A673 (cell line): Measurements from ENCODE around the gene LRRTM3. TPM values are rescaled to one million over a fixed set of nuclear protein-coding genes. Genes with fewer than 3 reads are reported as not detected.

Experiments used
- BruUV-seq: library from RNA; stranded (reverse); fragments of 400-500 nt; replicated peaks from 2 replicates; lab custom pipeline; 2021; lab: Mats Ljungman, UMichigan
- CTCF ChIA-PET: fragments of 300-600 bp; sonication (Branson Sonifier 250); formaldehyde crosslinking; loops from one replicate; lab custom pipeline; 2022; ENCODE audit warnings: antibody characterized with exemption; lab: Charles Lee
- POLR2A ChIA-PET: fragments of 300-600 bp; sonication (Branson Sonifier 250); formaldehyde crosslinking; loops from one replicate; lab custom pipeline; 2022; ENCODE audit warnings: antibody characterized with exemption; ENCODE audit not compliant: low non-redundant PET; lab: Charles Lee
- DNase-seq: peaks from one replicate; pipeline ENCODE4 v3.0.0-alpha.2; 2015; ENCODE audit warnings: low spot score
- H3K27ac ChIP-seq: fragments of 200-600 bp; sonication (generic); 2 replicates; pipeline ENCODE4 v1.5.1; 2016; ENCODE audit warnings: mixed run types, low read depth, mild to moderate bottlenecking, mixed read lengths, antibody characterized with exemption, low read length; ENCODE audit not compliant: poor library complexity, severe bottlenecking
- H3K27me3 ChIP-seq: fragments of 200-600 bp; sonication (generic); replicated peaks from 2 replicates; pipeline ENCODE4 v1.6.1; 2017; ENCODE audit warnings: mixed run types, low read depth, mild to moderate bottlenecking, mixed read lengths, antibody characterized with exemption, low read length; ENCODE audit not compliant: insufficient read depth, poor library complexity
- H3K36me3 ChIP-seq: fragments of 200-600 bp; sonication (generic); 2 replicates; pipeline ENCODE4 v1.6.1; 2016; ENCODE audit warnings: mixed run types, mild to moderate bottlenecking, mixed read lengths, antibody characterized with exemption, low read length; ENCODE audit not compliant: insufficient read depth, poor library complexity, severe bottlenecking
- H3K4me1 ChIP-seq: fragments of 200-600 bp; sonication (generic); 2 replicates; pipeline ENCODE4 v1.6.1; 2017; ENCODE audit warnings: mixed run types, mild to moderate bottlenecking, mixed read lengths, antibody characterized with exemption, low read length; ENCODE audit not compliant: insufficient read depth, poor library complexity, severe bottlenecking
- H3K4me3 ChIP-seq: fragments of 200-600 bp; sonication (generic); 2 replicates; pipeline ENCODE4 v1.5.1; 2016; ENCODE audit warnings: low read depth, mixed run types, mild to moderate bottlenecking, mixed read lengths, low read length; ENCODE audit not compliant: poor library complexity, severe bottlenecking
- H3K9me3 ChIP-seq: fragments of 200-600 bp; sonication (generic); 2 replicates; pipeline ENCODE4 v1.6.1; 2016; ENCODE audit warnings: mixed run types, low read depth, mild to moderate bottlenecking, mixed read lengths, antibody characterized with exemption, low read length; ENCODE audit not compliant: poor library complexity, severe bottlenecking
- CTCF ChIP-seq: fragments of 300-800, 200-600 bp; sonication (generic); conservative IDR thresholded peaks from 2 replicates; pipeline ENCODE4 v1.5.1; 2017; ENCODE audit warnings: low read depth, mild to moderate bottlenecking, antibody characterized with exemption, low read length, moderate library complexity, mixed read lengths
- EZH2 ChIP-seq: fragments of 200-600 bp; sonication (generic); IDR thresholded peaks from 2 replicates; pipeline ENCODE4 v1.6.1; 2017; ENCODE audit warnings: borderline replicate concordance, low read depth, mild to moderate bottlenecking, mixed read lengths, antibody characterized with exemption, low read length; ENCODE audit not compliant: poor library complexity, severe bottlenecking
- intact Hi-C: fragments of 100-400 bp; cut with micrococcal nuclease; formaldehyde crosslinking; loops from one replicate; pipeline ENCODE4 v1.10.0; 2022; ENCODE audit not compliant: unreplicated experiment
- total RNA-seq: library from RNA; stranded (reverse); gene quantifications from 2 replicates; pipeline ENCODE4 v1.2.3, GENCODE V29; 2021

The LRRTM3 gene
- total RNA-seq, 1 experiment from 2014 or later = not detected

DNA sequence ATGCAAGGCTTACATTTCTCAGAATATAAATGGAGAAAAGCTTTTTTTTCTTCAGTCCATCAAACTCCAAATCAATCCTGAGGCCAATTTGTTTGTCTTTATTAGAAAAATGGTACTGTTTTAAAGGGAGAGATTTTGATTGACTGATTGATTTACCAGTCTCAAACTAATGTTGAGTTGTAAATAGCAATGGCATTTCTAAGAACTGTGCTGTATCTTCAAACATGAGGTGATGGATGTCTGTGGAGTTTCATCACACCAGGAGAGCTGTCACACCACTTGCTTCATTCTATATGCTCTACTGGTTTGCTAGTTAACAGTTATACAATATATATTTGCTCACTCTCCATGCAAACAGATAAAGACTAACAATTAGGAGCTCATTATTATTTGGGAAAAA, 39.0 kb upstream of the LRRTM3 start:
- ChIA-PET POLR2A (no interaction called here), CTCF (no interaction called here)
- no TSS peak for BruUV-seq
- H3K36me3 ChIP-seq = no peaks in the 10 kb centered on the region
- intact Hi-C loops = no loop called here
- H3K27me3 ChIP-seq = no peaks in the 10 kb centered on the region
- no peak for DNase-seq
- no peaks in the 10 kb centered on the region for H3K9me3 ChIP-seq
- H3K4me1 ChIP-seq = no peaks in the 10 kb centered on the region
- no peak overlapping the region for H3K4me3 ChIP-seq
- TF ChIP-seq CTCF (no peak), EZH2 (no peak)
- H3K27ac ChIP-seq = no peak overlapping the region

DNA sequence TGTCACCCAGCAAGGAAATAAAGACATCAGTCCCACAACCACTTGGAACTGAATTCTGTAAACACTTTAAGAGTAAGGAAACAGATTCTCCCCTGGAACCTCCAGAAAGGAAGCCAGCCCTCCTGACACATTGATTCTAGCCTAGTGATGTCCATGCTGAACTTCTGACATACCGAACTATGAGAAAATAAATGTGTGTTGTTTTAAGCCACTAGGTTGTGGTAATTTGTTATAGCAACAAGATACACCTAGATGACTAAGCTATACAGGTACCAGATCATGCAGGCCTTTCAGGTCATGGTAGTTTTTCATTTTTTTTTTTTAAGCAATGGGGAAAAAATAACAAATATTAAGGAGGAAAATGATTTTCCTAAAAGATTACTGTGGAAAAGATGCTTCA, 37.6 kb upstream of the LRRTM3 start:
- Histone ChIP-seq H3K36me3 (no peaks in the 10 kb centered on the region), H3K4me1 (no peaks in the 10 kb centered on the region), H3K9me3 (no peaks in the 10 kb centered on the region), H3K27me3 (no peaks in the 10 kb centered on the region), H3K4me3 (no peak overlapping the region), H3K27ac (no peak overlapping the region)
- intact Hi-C loops = no loop called here
- DNase-seq = no peak
- BruUV-seq = no TSS peak
- POLR2A ChIA-PET = no interaction called here
- TF ChIP-seq CTCF (no peak), EZH2 (no peak)
- CTCF ChIA-PET = no interaction called here

DNA sequence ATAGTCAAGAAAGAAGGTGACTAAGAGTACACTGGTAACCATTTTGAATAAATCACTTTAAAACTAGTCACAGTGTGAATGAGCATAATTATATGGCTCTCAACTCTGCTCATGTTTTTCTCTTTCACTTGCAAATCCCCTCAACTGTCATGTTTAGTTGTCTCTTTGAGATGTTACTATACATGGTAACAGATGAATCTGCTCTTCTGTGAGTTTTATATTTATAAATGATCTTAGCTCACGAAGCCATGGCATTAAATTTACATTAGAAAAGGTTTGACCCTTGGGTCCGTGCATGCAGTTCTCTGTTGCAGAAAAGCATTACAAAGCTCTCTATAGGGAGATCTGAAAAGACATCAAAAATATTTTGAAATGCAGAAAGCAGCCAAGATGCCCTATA, 33.0 kb upstream of the LRRTM3 start:
- Histone ChIP-seq H3K36me3 (no peaks in the 10 kb centered on the region), H3K27ac (no peak overlapping the region), H3K27me3 (no peaks in the 10 kb centered on the region), H3K4me3 (no peak overlapping the region), H3K4me1 (no peaks in the 10 kb centered on the region), H3K9me3 (no peaks in the 10 kb centered on the region)
- DNase-seq = no peak
- intact Hi-C loops = no loop called here
- ChIA-PET CTCF (no interaction called here), POLR2A (no interaction called here)
- BruUV-seq = no TSS peak
- TF ChIP-seq CTCF = no peak
- no peak for TF ChIP-seq EZH2
